Measurements from ENCODE around the gene ALK.

The ALK gene

DNA sequence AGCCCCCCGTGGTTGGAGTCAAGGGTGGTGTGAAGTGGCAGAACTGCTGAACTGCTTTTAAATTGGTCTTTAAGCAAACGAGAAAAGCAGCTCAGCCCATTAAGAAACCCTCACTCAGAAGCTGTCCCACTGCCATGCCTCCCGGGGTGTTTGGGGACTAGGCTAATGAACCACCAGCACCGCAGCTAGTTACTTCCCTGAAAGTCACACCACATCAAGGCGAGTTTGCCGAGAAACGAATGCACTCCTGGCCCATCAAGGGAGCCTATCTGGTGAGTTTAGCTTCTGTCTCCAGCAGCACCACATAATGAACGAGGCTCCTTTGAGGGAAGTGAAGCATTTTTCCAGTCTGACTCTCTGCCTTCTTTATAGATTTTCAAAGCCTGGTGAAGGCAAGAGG lies 14.6 kb upstream of the ALK start:
- TF ChIP-seq, protein P1, sequence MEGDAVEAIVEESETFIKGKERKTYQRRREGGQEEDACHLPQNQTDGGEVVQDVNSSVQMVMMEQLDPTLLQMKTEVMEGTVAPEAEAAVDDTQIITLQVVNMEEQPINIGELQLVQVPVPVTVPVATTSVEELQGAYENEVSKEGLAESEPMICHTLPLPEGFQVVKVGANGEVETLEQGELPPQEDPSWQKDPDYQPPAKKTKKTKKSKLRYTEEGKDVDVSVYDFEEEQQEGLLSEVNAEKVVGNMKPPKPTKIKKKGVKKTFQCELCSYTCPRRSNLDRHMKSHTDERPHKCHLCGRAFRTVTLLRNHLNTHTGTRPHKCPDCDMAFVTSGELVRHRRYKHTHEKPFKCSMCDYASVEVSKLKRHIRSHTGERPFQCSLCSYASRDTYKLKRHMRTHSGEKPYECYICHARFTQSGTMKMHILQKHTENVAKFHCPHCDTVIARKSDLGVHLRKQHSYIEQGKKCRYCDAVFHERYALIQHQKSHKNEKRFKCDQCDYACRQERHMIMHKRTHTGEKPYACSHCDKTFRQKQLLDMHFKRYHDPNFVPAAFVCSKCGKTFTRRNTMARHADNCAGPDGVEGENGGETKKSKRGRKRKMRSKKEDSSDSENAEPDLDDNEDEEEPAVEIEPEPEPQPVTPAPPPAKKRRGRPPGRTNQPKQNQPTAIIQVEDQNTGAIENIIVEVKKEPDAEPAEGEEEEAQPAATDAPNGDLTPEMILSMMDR (IDR thresholded peaks at IDR 0.05; ENCODE audit: low read depth, low read length), result no peak
- no peak for DNase-seq
- Histone ChIP-seq H3K4me3 (ENCODE audit: low read depth, low read length) (no peak overlapping the region), H3K36me3 (no peaks in the 10 kb centered on the region), H3K27me3 (ENCODE audit: insufficient read depth, low read depth, severe bottlenecking) (no peaks in the 10 kb centered on the region), H3K27ac (no peak overlapping the region), H3K9me3 (ENCODE audit: severe bottlenecking) (no peaks in the 10 kb centered on the region)

DNA sequence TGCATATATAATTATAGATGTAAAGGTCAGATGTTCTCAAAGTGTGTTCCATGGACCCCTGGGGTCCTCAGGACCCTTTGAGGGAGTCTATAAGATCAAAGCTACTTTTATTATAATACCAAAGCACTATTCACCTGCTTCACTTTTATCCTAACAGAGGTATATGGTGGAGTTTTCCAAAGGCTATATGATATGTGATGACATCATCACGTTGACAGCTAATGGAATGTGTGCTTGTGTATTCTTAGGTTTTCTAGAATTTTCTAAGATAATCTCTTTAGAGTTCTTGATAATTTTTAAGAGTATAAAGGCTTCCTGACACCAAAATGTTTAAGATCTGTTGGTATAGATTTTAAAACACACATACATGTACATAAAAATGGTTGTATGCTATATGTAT lies 10.4 kb upstream of the ALK start:
- TF ChIP-seq, protein P1 (IDR thresholded peaks at IDR 0.05; ENCODE audit: low read depth, low read length), result no peak
- Histone ChIP-seq H3K36me3 (no peaks in the 10 kb centered on the region), H3K4me3 (ENCODE audit: low read depth, low read length) (no peak overlapping the region), H3K9me3 (ENCODE audit: severe bottlenecking) (no peaks in the 10 kb centered on the region), H3K27me3 (ENCODE audit: insufficient read depth, low read depth, severe bottlenecking) (no peaks in the 10 kb centered on the region), H3K27ac (no peak overlapping the region)
- no peak for DNase-seq

GRCh38 chr2:29923110-29923721 lies 1.8 kb upstream of the ALK start:
- Histone ChIP-seq H3K4me3 (ENCODE audit: low read depth, low read length) (no peak overlapping the region), H3K9me3 (ENCODE audit: severe bottlenecking) (no peaks in the 10 kb centered on the region), H3K27me3 (ENCODE audit: insufficient read depth, low read depth, severe bottlenecking) (peaks cover 29% of the 10 kb centered on the region), H3K36me3 (no peaks in the 10 kb centered on the region), H3K27ac (no peak overlapping the region)
- peak; percentile 81 for DNase-seq
- TF ChIP-seq, protein P1 (IDR thresholded peaks at IDR 0.05; ENCODE audit: low read depth, low read length), result peak; percentile 86

- Histone ChIP-seq H3K9me3 (ENCODE audit: severe bottlenecking) (no peaks in the 10 kb centered on the region), H3K36me3 (no peaks in the 10 kb centered on the region), H3K27me3 (ENCODE audit: insufficient read depth, low read depth, severe bottlenecking) (peaks cover 30% of the 10 kb centered on the region), H3K4me3 (ENCODE audit: low read depth, low read length) (no peak overlapping the region), H3K27ac (no peak overlapping the region)
- DNase-seq, result no peak
- TF ChIP-seq, protein P1 (IDR thresholded peaks at IDR 0.05; ENCODE audit: low read depth, low read length), result no peak
Measured at GRCh38 chr2:29922605-29923004, 1.2 kb upstream of the ALK start.

- Histone ChIP-seq H3K4me3 (ENCODE audit: low read depth, low read length) (peak overlapping the region; percentile 76), H3K27ac (no peak overlapping the region), H3K27me3 (ENCODE audit: insufficient read depth, low read depth, severe bottlenecking) (peaks cover 31% of the 10 kb centered on the region), H3K9me3 (ENCODE audit: severe bottlenecking) (no peaks in the 10 kb centered on the region), H3K36me3 (no peaks in the 10 kb centered on the region)
- DNase-seq, result peak; percentile 62
- TF ChIP-seq, protein P1 (IDR thresholded peaks at IDR 0.05; ENCODE audit: low read depth, low read length), result 0 out of 2 replicates have a peak, but pooled peaks have one; percentile 8
Measured at GRCh38 chr2:29920631-29921559, 491 bp downstream of the ALK start.

Data from WERI-Rb-1 (cell line).